ENCODE measurements around the gene WWOX. TPM values are rescaled to one million over a fixed set of nuclear protein-coding genes. Genes with fewer than 3 reads are reported as not detected.

The WWOX gene
- total and polyA plus RNA-seq, 3 experiments from 2014 or later, result 17.2 to 18.6 (median 18.2) TPM

DNA sequence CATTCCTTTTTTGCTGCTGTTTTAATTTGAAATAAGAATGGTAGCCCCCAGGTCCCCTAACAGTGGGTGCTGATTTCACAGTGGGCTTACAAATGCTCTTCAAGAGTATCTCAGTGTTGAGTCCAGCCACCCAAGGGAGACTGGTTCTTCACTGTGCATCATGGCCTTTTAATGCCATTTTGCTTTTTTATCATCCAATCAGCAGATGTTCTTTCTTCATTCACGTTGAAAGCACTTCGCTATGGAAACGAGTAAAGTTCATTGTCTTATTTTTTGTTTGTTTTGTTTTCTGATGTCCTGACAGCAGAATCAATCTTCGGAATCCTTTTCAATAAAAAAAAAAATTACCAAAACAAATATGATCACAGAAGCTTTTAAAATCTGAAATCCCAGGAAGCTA, 1072.0 kb downstream of the WWOX start:
- H3K27me3 Mint-ChIP-seq, result no peaks in the 10 kb centered on the region
- H3K4me3 ChIP-seq (ENCODE audit: low read length), result no peak overlapping the region
- H3K36me3 ChIP-seq (ENCODE audit: insufficient read depth, low read length), result no peaks in the 10 kb centered on the region
- POLR2A ChIA-PET, result no interaction called here
- H3K9me3 ChIP-seq (ENCODE audit: low read length), result no peaks in the 10 kb centered on the region
- DNase-seq, result no peak
- H3K27ac Mint-ChIP-seq, result no peak overlapping the region
- H3K27me3 ChIP-seq (ENCODE audit: insufficient read depth, low read length, poor library complexity, severe bottlenecking), result no peaks in the 10 kb centered on the region
- peaks cover 4 to 8% (median 7%) of the 10 kb centered on the region in 3 donors for H3K4me1 Mint-ChIP-seq
- CTCF ChIA-PET, result no interaction called here
- H3K4me3 Mint-ChIP-seq, result no peak overlapping the region
- H3K27ac ChIP-seq (ENCODE audit: low read depth, low read length), result no peak overlapping the region
- H3K9me3 Mint-ChIP-seq, result peaks cover 3 to 13% (median 7%) of the 10 kb centered on the region in 5 donors
- peaks cover 0 to 11% (median 3%) of the 10 kb centered on the region in 3 donors for H3K36me3 Mint-ChIP-seq
- no peaks in the 10 kb centered on the region for H3K4me1 ChIP-seq (ENCODE audit: insufficient read depth, low read length)

DNA sequence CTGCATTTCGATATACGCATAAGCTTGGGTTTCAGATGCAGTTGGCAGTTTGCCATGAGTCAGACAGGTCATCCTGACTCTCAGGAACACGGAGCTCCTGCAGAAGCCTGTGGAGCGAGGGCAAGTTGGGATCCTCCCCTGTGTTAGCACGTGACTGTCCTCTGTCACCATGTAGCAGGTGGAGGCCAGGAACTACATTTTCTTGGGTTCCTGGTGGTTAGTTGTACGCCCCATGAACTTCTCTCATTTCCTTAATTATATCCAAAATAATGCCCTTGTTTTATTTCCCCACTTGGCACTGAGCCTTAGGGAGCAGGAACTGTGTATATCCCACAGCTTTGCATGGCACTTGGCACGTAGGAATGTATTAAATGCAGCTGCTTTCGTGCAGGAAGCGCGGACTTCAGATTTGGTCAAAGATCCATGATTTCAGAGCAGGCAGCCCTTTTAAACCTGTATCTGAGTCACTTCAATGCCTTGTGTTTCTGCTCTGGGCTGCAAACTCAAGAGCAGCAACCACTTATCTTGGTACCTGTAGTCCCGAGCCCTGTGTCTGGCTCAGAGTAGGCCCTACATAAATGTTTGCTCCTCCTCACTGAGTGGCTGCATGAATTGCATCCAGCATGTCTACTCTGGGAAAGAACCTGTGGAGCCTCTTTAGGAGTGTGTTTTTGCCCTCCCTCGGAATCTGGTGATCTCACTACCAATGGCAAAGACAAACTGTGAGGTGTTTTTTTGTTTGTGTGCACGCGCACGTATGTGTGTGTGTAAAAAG, 1072.7 kb downstream of the WWOX start:
- POLR2A ChIA-PET, result no interaction called here
- no peaks in the 10 kb centered on the region for H3K27me3 ChIP-seq (ENCODE audit: insufficient read depth, low read length, poor library complexity, severe bottlenecking)
- no peaks in the 10 kb centered on the region for H3K36me3 ChIP-seq (ENCODE audit: insufficient read depth, low read length)
- no peak overlapping the region for H3K27ac ChIP-seq (ENCODE audit: low read depth, low read length)
- no peaks in the 10 kb centered on the region for H3K4me1 ChIP-seq (ENCODE audit: insufficient read depth, low read length)
- peaks cover 3 to 14% (median 6%) of the 10 kb centered on the region in 5 donors for H3K9me3 Mint-ChIP-seq
- H3K27me3 Mint-ChIP-seq, result no peaks in the 10 kb centered on the region
- DNase-seq, result no peak
- no peak overlapping the region for H3K27ac Mint-ChIP-seq
- H3K9me3 ChIP-seq (ENCODE audit: low read length), result no peaks in the 10 kb centered on the region
- peaks cover 0 to 11% (median 3%) of the 10 kb centered on the region in 3 donors for H3K36me3 Mint-ChIP-seq
- peaks cover 4 to 10% (median 9%) of the 10 kb centered on the region in 3 donors for H3K4me1 Mint-ChIP-seq
- CTCF ChIA-PET, result no interaction called here
- no peak overlapping the region for H3K4me3 Mint-ChIP-seq
- H3K4me3 ChIP-seq (ENCODE audit: low read length), result no peak overlapping the region

DNA sequence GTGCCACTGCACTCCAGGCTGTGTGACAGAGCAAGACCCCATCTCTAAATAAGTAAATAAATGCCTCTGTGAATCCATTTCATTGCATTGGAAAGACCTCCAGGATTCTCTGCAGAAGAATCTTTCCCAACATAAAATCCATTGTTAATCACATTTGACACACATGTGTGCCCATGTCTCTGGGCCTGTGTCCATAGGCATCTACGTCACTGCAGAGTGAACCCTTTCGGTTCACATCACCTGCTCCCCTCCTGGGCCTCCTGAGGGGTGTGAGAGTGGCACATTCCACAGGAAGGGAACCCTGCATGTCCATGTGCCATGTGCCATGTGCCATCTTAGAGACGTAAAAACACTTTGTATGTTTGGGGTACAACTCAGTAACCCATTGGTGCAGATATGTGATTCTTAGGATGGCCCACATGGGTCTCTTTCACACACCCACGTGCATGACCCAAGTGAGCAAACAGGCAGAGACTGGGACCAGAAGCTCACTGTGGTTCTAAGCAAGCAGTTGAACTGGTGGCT, 1073.6 kb downstream of the WWOX start:
- ChIA-PET CTCF (no interaction called here), POLR2A (no interaction called here)
- Mint-ChIP-seq H3K27me3 (no peaks in the 10 kb centered on the region), H3K4me3 (no peak overlapping the region), H3K36me3 (peaks cover 0 to 2% (median 0%) of the 10 kb centered on the region in 3 donors), H3K4me1 (peaks cover 4 to 14% (median 9%) of the 10 kb centered on the region in 3 donors), H3K27ac (no peak overlapping the region), H3K9me3 (peaks cover 0 to 8% (median 0%) of the 10 kb centered on the region in 5 donors)
- Histone ChIP-seq H3K27me3 (ENCODE audit: insufficient read depth, low read length, poor library complexity, severe bottlenecking) (no peaks in the 10 kb centered on the region), H3K4me1 (ENCODE audit: insufficient read depth, low read length) (no peaks in the 10 kb centered on the region), H3K27ac (ENCODE audit: low read depth, low read length) (no peak overlapping the region), H3K4me3 (ENCODE audit: low read length) (no peak overlapping the region), H3K9me3 (ENCODE audit: low read length) (no peaks in the 10 kb centered on the region), H3K36me3 (ENCODE audit: insufficient read depth, low read length) (no peaks in the 10 kb centered on the region)
- no peak for DNase-seq

DNA sequence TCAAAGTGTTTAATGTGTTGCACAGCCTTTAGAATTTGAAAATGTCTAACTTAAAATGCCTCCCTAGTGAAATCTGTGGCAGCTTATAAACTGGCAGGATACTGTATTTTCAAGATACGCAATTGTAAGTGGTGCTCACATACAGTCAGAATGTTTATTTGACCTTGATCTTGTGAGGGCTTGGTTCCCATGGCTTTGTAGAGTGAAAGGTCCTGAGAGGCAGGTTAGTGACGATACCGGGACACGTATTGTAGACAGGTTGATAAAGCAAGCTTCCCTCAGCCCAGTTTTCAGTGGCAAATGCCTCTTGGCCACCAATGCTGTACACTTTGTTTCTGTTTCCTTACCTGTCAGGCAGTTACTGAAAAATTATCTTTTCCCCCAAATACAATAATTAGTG, 1074.5 kb downstream of the WWOX start:
- Histone ChIP-seq H3K4me3 (ENCODE audit: low read length) (no peak overlapping the region), H3K9me3 (ENCODE audit: low read length) (no peaks in the 10 kb centered on the region), H3K27ac (ENCODE audit: low read depth, low read length) (no peak overlapping the region), H3K36me3 (ENCODE audit: insufficient read depth, low read length) (no peaks in the 10 kb centered on the region), H3K27me3 (ENCODE audit: insufficient read depth, low read length, poor library complexity, severe bottlenecking) (no peaks in the 10 kb centered on the region), H3K4me1 (ENCODE audit: insufficient read depth, low read length) (no peaks in the 10 kb centered on the region)
- Mint-ChIP-seq H3K4me3 (no peak overlapping the region), H3K4me1 (peaks cover 4 to 14% (median 9%) of the 10 kb centered on the region in 3 donors), H3K27ac (no peak overlapping the region), H3K36me3 (no peaks in the 10 kb centered on the region), H3K27me3 (no peaks in the 10 kb centered on the region), H3K9me3 (peaks cover 0 to 6% (median 0%) of the 10 kb centered on the region in 5 donors)
- DNase-seq, result no peak
- ChIA-PET POLR2A (no interaction called here), CTCF (no interaction called here)

DNA sequence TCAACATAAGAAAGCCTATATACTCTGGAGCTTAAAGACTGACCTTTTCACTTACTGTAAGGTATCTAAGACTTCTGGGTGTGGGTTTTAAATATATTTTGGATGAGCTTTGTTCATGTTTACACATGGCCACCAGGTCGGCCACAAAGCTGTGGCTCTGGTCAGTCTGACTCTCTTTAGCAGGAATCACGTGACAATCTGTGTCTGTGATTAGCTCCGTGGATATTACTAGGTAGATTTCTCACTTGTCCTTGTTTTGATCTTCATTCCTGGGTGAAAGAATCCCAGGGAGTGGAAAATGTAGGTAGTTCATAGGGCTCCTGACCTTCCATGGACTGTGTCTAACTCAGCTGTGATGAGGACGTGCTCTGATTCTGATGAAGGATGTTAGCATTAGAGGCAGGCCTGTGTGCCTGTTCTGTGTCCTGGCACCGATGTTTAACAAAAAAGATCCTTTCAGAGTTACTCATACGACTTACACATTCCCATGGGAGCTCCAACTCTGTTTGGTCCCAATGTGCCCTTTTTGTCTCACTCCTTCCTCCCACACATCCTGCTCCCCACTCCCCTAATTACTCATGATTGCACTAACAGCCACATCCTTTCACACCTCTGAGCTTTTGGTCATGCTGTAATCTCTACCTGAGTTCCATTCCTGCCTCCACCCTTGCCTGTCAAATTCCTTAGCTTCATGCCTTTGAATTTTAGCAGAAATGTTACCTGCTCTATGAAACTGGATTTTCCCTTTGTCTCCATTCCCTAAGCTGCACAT, 1076.0 kb downstream of the WWOX start:
- Histone ChIP-seq H3K36me3 (ENCODE audit: insufficient read depth, low read length) (no peaks in the 10 kb centered on the region), H3K4me1 (ENCODE audit: insufficient read depth, low read length) (no peaks in the 10 kb centered on the region), H3K27ac (ENCODE audit: low read depth, low read length) (no peak overlapping the region), H3K9me3 (ENCODE audit: low read length) (no peaks in the 10 kb centered on the region), H3K4me3 (ENCODE audit: low read length) (no peak overlapping the region), H3K27me3 (ENCODE audit: insufficient read depth, low read length, poor library complexity, severe bottlenecking) (no peaks in the 10 kb centered on the region)
- Mint-ChIP-seq H3K27ac (peak overlapping the region in 1 of 8 donors; percentile 2), H3K9me3 (peaks cover 0 to 9% (median under 1%) of the 10 kb centered on the region in 5 donors), H3K4me3 (no peak overlapping the region), H3K36me3 (peaks cover 0 to 2% (median 0%) of the 10 kb centered on the region in 3 donors), H3K27me3 (peaks cover 0 to 1% of the 10 kb centered on the region in 2 donors), H3K4me1 (peaks cover 4 to 14% (median 9%) of the 10 kb centered on the region in 3 donors)
- ChIA-PET CTCF (interaction anchor here (1.1 kb wide), 1 partner anchor 26 kb away, joined by 3 read pairs; no protein-coding TSS in a partner anchor), POLR2A (no interaction called here)
- no peak for DNase-seq

DNA sequence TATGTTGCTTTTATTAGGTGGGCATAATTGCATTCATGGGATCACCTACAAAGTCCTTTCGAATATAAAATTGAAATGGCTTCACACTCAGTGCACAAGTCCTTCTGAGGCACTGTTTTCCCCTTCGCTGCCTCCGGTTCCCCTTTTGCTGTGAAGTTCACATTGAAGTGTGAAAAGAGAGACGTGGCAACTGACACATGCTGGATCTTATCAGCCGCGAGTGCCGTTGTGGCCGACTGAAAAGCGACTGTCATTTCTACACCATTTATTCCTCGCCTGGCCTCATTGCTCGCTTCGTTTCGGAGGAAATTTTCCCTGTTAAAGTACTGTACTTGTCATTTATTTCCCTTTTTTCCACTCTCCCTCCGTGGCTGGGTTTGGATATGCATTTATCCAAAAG, 1077.6 kb downstream of the WWOX start:
- H3K4me1 ChIP-seq (ENCODE audit: insufficient read depth, low read length), result no peaks in the 10 kb centered on the region
- DNase-seq, result no peak
- POLR2A ChIA-PET, result no interaction called here
- peaks cover 0 to 5% (median 0%) of the 10 kb centered on the region in 3 donors for H3K36me3 Mint-ChIP-seq
- H3K4me3 ChIP-seq (ENCODE audit: low read length), result no peak overlapping the region
- no peaks in the 10 kb centered on the region for H3K36me3 ChIP-seq (ENCODE audit: insufficient read depth, low read length)
- no peaks in the 10 kb centered on the region for H3K27me3 ChIP-seq (ENCODE audit: insufficient read depth, low read length, poor library complexity, severe bottlenecking)
- peaks cover 4 to 14% (median 9%) of the 10 kb centered on the region in 3 donors for H3K4me1 Mint-ChIP-seq
- CTCF ChIA-PET, result no interaction called here
- H3K27ac ChIP-seq (ENCODE audit: low read depth, low read length), result no peak overlapping the region
- peaks cover 0 to 3% of the 10 kb centered on the region in 2 donors for H3K27me3 Mint-ChIP-seq
- no peaks in the 10 kb centered on the region for H3K9me3 ChIP-seq (ENCODE audit: low read length)
- no peak overlapping the region for H3K4me3 Mint-ChIP-seq
- H3K27ac Mint-ChIP-seq, result peak overlapping the region in 1 of 8 donors; percentile 30
- H3K9me3 Mint-ChIP-seq, result peaks cover 0 to 11% (median 2%) of the 10 kb centered on the region in 5 donors

DNA sequence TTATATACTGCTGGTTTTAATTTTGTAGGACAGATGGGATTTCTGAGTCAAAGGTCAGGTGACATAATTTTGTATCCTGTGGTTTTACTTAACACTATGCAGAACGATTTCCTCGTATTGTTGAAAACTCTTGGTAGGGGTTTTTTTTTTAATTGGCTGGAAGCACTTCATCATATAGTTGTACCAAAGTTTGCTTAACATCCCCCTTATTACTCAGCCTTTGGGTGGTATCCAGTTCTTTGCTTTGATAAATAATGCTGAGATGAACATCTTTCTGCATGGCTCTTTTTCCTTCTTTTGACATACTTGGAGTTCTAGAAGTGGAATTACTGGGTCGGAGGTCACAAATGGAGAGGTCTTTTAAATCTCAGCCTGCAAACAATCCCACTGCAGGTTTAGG, 1082.0 kb downstream of the WWOX start:
- Mint-ChIP-seq H3K4me3 (no peak overlapping the region), H3K36me3 (peaks cover 0 to 5% (median 0%) of the 10 kb centered on the region in 3 donors), H3K9me3 (peaks cover 0 to 10% (median 2%) of the 10 kb centered on the region in 5 donors), H3K27me3 (peaks cover 0 to 3% of the 10 kb centered on the region in 2 donors), H3K4me1 (peaks cover 2 to 10% (median 4%) of the 10 kb centered on the region in 3 donors), H3K27ac (no peak overlapping the region)
- no peaks in the 10 kb centered on the region for H3K36me3 ChIP-seq (ENCODE audit: insufficient read depth, low read length)
- no peak for DNase-seq
- no peak overlapping the region for H3K27ac ChIP-seq (ENCODE audit: low read depth, low read length)
- H3K4me3 ChIP-seq (ENCODE audit: low read length), result no peak overlapping the region
- ChIA-PET CTCF (no interaction called here), POLR2A (no interaction called here)
- H3K9me3 ChIP-seq (ENCODE audit: low read length), result no peaks in the 10 kb centered on the region
- no peaks in the 10 kb centered on the region for H3K4me1 ChIP-seq (ENCODE audit: insufficient read depth, low read length)
- no peaks in the 10 kb centered on the region for H3K27me3 ChIP-seq (ENCODE audit: insufficient read depth, low read length, poor library complexity, severe bottlenecking)

DNA sequence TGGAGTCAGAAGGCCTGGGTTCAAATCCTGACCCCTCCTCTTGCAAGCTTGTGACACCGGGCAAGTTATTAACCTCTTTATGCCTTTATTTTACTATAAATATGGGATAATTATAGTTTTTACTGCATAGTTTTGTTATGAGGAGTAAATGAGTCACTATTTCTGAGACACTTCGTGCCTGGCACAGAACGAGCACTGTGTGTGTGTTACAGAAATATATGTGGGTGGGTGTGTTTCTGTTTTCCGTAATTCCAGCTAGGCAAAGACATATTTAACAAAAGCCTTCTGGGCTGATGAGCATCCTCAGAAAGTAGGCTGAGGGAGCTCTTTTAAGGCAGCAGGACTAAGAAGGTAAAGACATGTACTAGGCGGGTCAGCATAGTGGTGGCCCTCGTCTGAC, 1083.2 kb downstream of the WWOX start:
- no peak overlapping the region for H3K4me3 ChIP-seq (ENCODE audit: low read length)
- DNase-seq, result no peak
- H3K27me3 ChIP-seq (ENCODE audit: insufficient read depth, low read length, poor library complexity, severe bottlenecking), result no peaks in the 10 kb centered on the region
- peaks cover 0 to 5% (median 0%) of the 10 kb centered on the region in 3 donors for H3K36me3 Mint-ChIP-seq
- no peaks in the 10 kb centered on the region for H3K4me1 ChIP-seq (ENCODE audit: insufficient read depth, low read length)
- ChIA-PET CTCF (no interaction called here), POLR2A (no interaction called here)
- H3K4me3 Mint-ChIP-seq, result no peak overlapping the region
- H3K27me3 Mint-ChIP-seq, result peaks cover 0 to 3% of the 10 kb centered on the region in 2 donors
- no peaks in the 10 kb centered on the region for H3K9me3 ChIP-seq (ENCODE audit: low read length)
- peaks cover 0 to 5% (median 0%) of the 10 kb centered on the region in 5 donors for H3K9me3 Mint-ChIP-seq
- H3K27ac ChIP-seq (ENCODE audit: low read depth, low read length), result no peak overlapping the region
- no peak overlapping the region for H3K27ac Mint-ChIP-seq
- no peaks in the 10 kb centered on the region for H3K36me3 ChIP-seq (ENCODE audit: insufficient read depth, low read length)
- H3K4me1 Mint-ChIP-seq, result peaks cover 0 to 4% (median 2%) of the 10 kb centered on the region in 3 donors
